Nephron (organoid): ENCODE data around the gene CIZ1.

Experiments used
- H3K27ac Mint-ChIP-seq, 3 experiments: 2 replicates each; pipeline ENCODE4 v1.8.0; 2020; ENCODE audit warnings: mixed read lengths in 3 of 3, mild to moderate bottlenecking in 2 of 3, moderate library complexity in 1 of 3
- H3K27me3 Mint-ChIP-seq: 2 replicates; pipeline ENCODE4 v1.8.0; 2021; ENCODE audit warnings: low read depth, mild to moderate bottlenecking, moderate library complexity, mixed read lengths
- H3K36me3 Mint-ChIP-seq: 2 replicates; pipeline ENCODE4 v1.8.0; 2020; ENCODE audit warnings: low read depth, mixed read lengths
- H3K4me1 Mint-ChIP-seq: 2 replicates; pipeline ENCODE4 v1.8.0; 2020; ENCODE audit warnings: mixed read lengths
- H3K4me3 Mint-ChIP-seq, 3 experiments: 2 replicates each; pipeline ENCODE4 v1.8.0; 2020; ENCODE audit warnings: mild to moderate bottlenecking in 3 of 3, mixed read lengths in 3 of 3, moderate library complexity in 2 of 3
- H3K9me3 Mint-ChIP-seq: 2 replicates; pipeline ENCODE4 v1.8.0; 2020; ENCODE audit warnings: mixed read lengths
- CTCF ChIP-seq, 3 experiments: fragments of 200-600 bp; sonication (generic); IDR thresholded peaks; one replicate each; pipeline ENCODE4 v1.5.0; 2021; ENCODE audit warnings: antibody characterized with exemption in 3 of 3; ENCODE audit not compliant: unreplicated experiment in 3 of 3

The CIZ1 gene

GRCh38 chr9:128153947-128154695, 37.3 kb downstream of the CIZ1 start:
- Mint-ChIP-seq H3K4me3 (no peak overlapping the region), H3K36me3 (no peaks in the 10 kb centered on the region), H3K4me1 (peaks cover 7% of the 10 kb centered on the region), H3K9me3 (no peaks in the 10 kb centered on the region), H3K27ac (no peak overlapping the region), H3K27me3 (no peaks in the 10 kb centered on the region)
- no peak for TF ChIP-seq CTCF (IDR thresholded peaks at IDR 0.05; ENCODE audit: unreplicated experiment in 3 of 3)

GRCh38 chr9:128153060-128153946, 38.1 kb downstream of the CIZ1 start:
- Mint-ChIP-seq H3K9me3 (no peaks in the 10 kb centered on the region), H3K4me3 (no peak overlapping the region), H3K4me1 (peaks cover 11% of the 10 kb centered on the region), H3K36me3 (no peaks in the 10 kb centered on the region), H3K27ac (no peak overlapping the region), H3K27me3 (no peaks in the 10 kb centered on the region)
- no peak for TF ChIP-seq CTCF (IDR thresholded peaks at IDR 0.05; ENCODE audit: unreplicated experiment in 3 of 3)

DNA sequence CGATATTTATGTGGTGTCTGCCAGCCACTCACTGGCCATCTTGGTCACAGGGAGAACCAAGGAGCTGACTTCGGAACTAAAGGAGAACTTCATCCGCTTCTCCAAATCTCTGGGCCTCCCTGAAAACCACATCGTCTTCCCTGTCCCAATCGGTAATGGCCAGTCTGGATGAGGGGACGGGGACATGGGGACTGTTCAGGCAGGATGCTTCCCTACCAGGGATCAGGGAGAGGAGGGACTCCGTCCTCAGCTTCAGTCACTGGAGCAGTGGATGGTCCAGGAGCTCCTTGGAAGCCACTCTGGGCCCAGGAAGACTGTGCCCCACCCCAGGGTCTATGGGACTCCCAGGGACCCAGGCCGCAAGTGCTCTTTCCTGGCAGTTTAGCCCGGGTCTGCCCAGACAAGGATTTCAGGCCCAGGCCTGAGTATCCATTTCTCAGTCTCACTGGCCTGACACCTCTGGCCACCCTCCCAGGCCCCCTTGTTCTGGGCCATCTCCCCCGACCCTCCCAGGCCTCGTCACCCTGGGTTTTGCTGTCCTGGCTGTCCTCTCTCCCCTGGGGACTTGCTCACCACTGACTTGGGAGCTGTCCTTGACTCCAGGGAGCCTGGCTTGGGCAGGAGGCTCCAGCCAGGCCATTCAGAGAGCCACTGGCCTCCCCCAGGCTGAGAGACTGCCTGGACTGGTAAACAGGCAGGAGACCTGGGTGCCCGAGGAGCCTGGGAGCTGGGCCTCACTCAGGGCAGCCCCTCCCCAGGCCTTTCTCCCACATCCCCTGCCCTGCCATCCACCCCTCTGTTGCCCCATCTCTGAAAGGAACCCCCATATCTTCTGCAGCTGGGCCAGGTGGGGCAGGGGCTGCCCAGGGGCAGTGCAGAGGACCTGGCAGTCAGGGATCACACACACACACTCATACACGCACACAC, 39.0 kb downstream of the CIZ1 start:
- H3K4me1 Mint-ChIP-seq: peaks cover 11% of the 10 kb centered on the region
- no peaks in the 10 kb centered on the region for H3K27me3 Mint-ChIP-seq
- no peaks in the 10 kb centered on the region for H3K9me3 Mint-ChIP-seq
- no peaks in the 10 kb centered on the region for H3K36me3 Mint-ChIP-seq
- no peak overlapping the region for H3K4me3 Mint-ChIP-seq
- TF ChIP-seq CTCF (IDR thresholded peaks at IDR 0.05; ENCODE audit: unreplicated experiment in 3 of 3): no peak
- H3K27ac Mint-ChIP-seq: no peak overlapping the region

GRCh38 chr9:128151309-128152132, 39.9 kb downstream of the CIZ1 start:
- H3K4me1 Mint-ChIP-seq: peaks cover 16% of the 10 kb centered on the region
- H3K27ac Mint-ChIP-seq: peak overlapping the region in 1 of 3 experiments; percentile 50
- no peak overlapping the region for H3K4me3 Mint-ChIP-seq
- H3K9me3 Mint-ChIP-seq: no peaks in the 10 kb centered on the region
- TF ChIP-seq CTCF (IDR thresholded peaks at IDR 0.05; ENCODE audit: unreplicated experiment in 3 of 3): no peak
- no peaks in the 10 kb centered on the region for H3K36me3 Mint-ChIP-seq
- H3K27me3 Mint-ChIP-seq: no peaks in the 10 kb centered on the region
